SK-N-SH (cell line): Measurements from ENCODE around the gene OBSCN.

Experiments
- CTCF ChIP-seq: fragments of 200-600 bp; sonication (generic); IDR thresholded peaks from 2 replicates; pipeline ENCODE4 v1.6.1; 2017; ENCODE audit warnings: antibody characterized with exemption, mild to moderate bottlenecking, moderate library complexity
- PBX3 ChIP-seq: IDR thresholded peaks from 2 replicates; pipeline ENCODE4; 2012
- RCOR1 ChIP-seq: fragments of 150-350 bp; IDR thresholded peaks from 2 replicates; pipeline ENCODE4 v1.6.1; 2017; ENCODE audit warnings: antibody characterized with exemption, low read length
- TAF1 ChIP-seq: IDR thresholded peaks from 2 replicates; pipeline ENCODE4 v1.6.1; 2012; ENCODE audit warnings: low read depth, mild to moderate bottlenecking, low read length, moderate library complexity, borderline replicate concordance

GRCh38 chr1:228265167-228265566 is 57.3 kb downstream of the OBSCN start:
- TF ChIP-seq RCOR1 (no peak), TAF1 (no peak), CTCF (peak; percentile 22), PBX3 (no peak)
